Adrenal gland (tissue), 12 donors: ENCODE measurements around the gene CACNA1D. TPM values are rescaled to one million over a fixed set of nuclear protein-coding genes. Genes with fewer than 3 reads are reported as not detected.

Experiments
- DNase-seq, 7 donors: peaks; one replicate each; pipeline ENCODE4 v3.0.0-alpha.2; 2019 to 2020
- H3K27ac ChIP-seq, 5 donors: fragments of 200-600 bp; sonication (generic) in 4 of 5; 1 replicate in 3 of 5; 2 replicates in 2 of 5; pipeline versions ENCODE4 v1.5.1 to v1.8.0; 2016 to 2020; ENCODE audit warnings: mild to moderate bottlenecking in 1 of 5
- H3K27me3 ChIP-seq: fragments of 200-600 bp; 2 replicates; pipeline ENCODE4 v1.8.0; 2021
- H3K36me3 ChIP-seq, 2 donors: fragments of 200-600 bp; replicated peaks in 1 of 2; 1 replicate in 1 of 2; 2 replicates in 1 of 2; pipeline versions ENCODE4 v1.5.1 to v1.8.0; 2018 to 2022
- H3K4me1 ChIP-seq, 2 donors: fragments of 200-600 bp; replicated peaks in 1 of 2; 1 replicate in 1 of 2; 2 replicates in 1 of 2; pipeline versions ENCODE4 v1.5.1 to v1.8.0; 2018 to 2021
- H3K4me3 ChIP-seq, 4 donors: fragments of 200-600 bp; sonication (generic) in 3 of 4; one replicate each; pipeline ENCODE4 v1.5.1; 2016 to 2018
- H3K9me3 ChIP-seq, 3 donors: fragments of 200-600 bp; sonication (generic) in 1 of 3; replicated peaks in 1 of 3; 1 replicate in 2 of 3; 2 replicates in 1 of 3; pipeline versions ENCODE4 v1.5.1 to v1.8.0; 2016 to 2021
- POLR2A ChIP-seq, 2 donors: fragments of 450-650 bp; IDR thresholded peaks; one replicate each; pipeline ENCODE4 v1.6.1; 2017; ENCODE audit warnings: antibody characterized with exemption in 2 of 2, mild to moderate bottlenecking in 2 of 2, moderate library complexity in 1 of 2
- WGBS, 4 donors: extraction: QIAGEN DNeasy Blood & Tissue Kit in 2 of 4; methylation state at CpG; one replicate each; pipeline versions ENCODE4 v1.1.5 to v1.1.7; 2013 to 2017; 5-methylcytosine and 5-hydroxymethylcytosine counted together
- intact Hi-C, 2 donors: fragments of 100-400 bp; cut with DNase I; formaldehyde crosslinking; loops; one replicate each; pipeline versions ENCODE4 v1.14.1 to v1.15.0; 2022 to 2023
- polyA plus RNA-seq, 3 donors: library from polyadenylated mRNA; stranded (reverse); fragments of 200-250 nt in 2 of 3; fragments of 350-450 nt in 1 of 3; fragmentation: Illumina TruSeq in 1 of 3; extraction: RNeasy Lipid Tissue Mini Kit (QIAGEN cat#74804) in 1 of 3; gene quantifications; one replicate each; pipeline ENCODE4 v1.2.3, GENCODE V29; 2013 to 2014
- total RNA-seq, 9 donors: library from RNA; depleted of rRNA in 4 of 9; stranded (reverse); fragments of >200 nt in 4 of 9; fragments of 120-200 nt in 1 of 9; fragmentation: NEBNext Ultra II Directional in 1 of 9; extraction: Animal tissue kit (Norgen Biotek cat#: 25700) in 1 of 9; gene quantifications; one replicate each; pipeline versions ENCODE4 v1.1.0 to v1.2.4, GENCODE V29; 2013 to 2023
- TF ChIP-seq, protein P1 (sequence below), 6 experiments: fragments of 450-650 bp in 4 of 6; fragments of 200-600 bp in 2 of 6; sonication (generic) in 1 of 6; IDR thresholded peaks; 1 replicate in 5 of 6; 2 replicates in 1 of 6; pipeline versions ENCODE4 v1.5.1 to v1.8.0; 2016 to 2021; ENCODE audit warnings: antibody characterized with exemption in 6 of 6, mild to moderate bottlenecking in 2 of 6, moderate library complexity in 1 of 6
- donor health status: healthy with polysubstance abuse.
- donor health status: Bipolar disorder and iron deficiency.
- donor health status: DM: yes; HTN: yes; CAD: no.
- donor health status: DM: no; HTN: no; CAD: no.
- donor health status: DM: no; HTN: no; CAD: no.
- donor health status: DM: yes; HTN: yes; CAD: no.

The CACNA1D gene
- total and polyA plus RNA-seq, 12 donors: 25.8 to 111 (median 63.0) TPM

- DNase-seq: no peak
- Histone ChIP-seq H3K4me1 (peaks cover 5 to 16% of the 10 kb centered on the region in 2 donors), H3K4me3 (no peak overlapping the region), H3K27me3 (no peaks in the 10 kb centered on the region), H3K27ac (no peak overlapping the region), H3K36me3 (no peaks in the 10 kb centered on the region), H3K9me3 (peaks cover 0 to 6% (median 0%) of the 10 kb centered on the region in 3 donors)
- 59 to 90% (median 84%) methylated on average over 4 of the region's 4 CpGs for WGBS, 4 donors
- TF ChIP-seq, protein P1, sequence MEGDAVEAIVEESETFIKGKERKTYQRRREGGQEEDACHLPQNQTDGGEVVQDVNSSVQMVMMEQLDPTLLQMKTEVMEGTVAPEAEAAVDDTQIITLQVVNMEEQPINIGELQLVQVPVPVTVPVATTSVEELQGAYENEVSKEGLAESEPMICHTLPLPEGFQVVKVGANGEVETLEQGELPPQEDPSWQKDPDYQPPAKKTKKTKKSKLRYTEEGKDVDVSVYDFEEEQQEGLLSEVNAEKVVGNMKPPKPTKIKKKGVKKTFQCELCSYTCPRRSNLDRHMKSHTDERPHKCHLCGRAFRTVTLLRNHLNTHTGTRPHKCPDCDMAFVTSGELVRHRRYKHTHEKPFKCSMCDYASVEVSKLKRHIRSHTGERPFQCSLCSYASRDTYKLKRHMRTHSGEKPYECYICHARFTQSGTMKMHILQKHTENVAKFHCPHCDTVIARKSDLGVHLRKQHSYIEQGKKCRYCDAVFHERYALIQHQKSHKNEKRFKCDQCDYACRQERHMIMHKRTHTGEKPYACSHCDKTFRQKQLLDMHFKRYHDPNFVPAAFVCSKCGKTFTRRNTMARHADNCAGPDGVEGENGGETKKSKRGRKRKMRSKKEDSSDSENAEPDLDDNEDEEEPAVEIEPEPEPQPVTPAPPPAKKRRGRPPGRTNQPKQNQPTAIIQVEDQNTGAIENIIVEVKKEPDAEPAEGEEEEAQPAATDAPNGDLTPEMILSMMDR (IDR thresholded peaks at IDR 0.05): no peak
- no peak for TF ChIP-seq POLR2A (IDR thresholded peaks at IDR 0.05)
- intact Hi-C loops: no loop called here
Measured at GRCh38 chr3:53649816-53650215, 155.4 kb downstream of the CACNA1D start.

DNA sequence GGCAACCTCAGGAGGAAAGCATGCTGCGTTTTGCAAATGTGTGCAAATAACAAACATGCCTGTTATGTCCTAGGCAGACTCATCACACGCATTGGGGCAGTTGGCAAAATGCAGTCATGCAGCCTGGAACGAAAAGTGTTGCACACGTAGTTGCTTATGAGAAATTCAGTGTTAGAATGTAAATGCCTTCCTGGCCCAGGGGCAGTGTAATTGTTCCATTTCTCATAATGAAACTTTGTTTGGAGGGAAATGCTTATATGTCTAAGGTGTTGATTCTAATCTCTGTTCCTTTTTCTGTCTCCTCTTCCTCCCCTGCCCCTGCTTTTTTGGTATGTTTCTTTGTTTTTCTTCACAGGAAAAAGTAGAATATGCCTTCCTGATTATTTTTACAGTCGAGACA, 156.0 kb downstream of the CACNA1D start:
- TF ChIP-seq, protein P1 (IDR thresholded peaks at IDR 0.05): no peak
- no peak for TF ChIP-seq POLR2A (IDR thresholded peaks at IDR 0.05)
- Histone ChIP-seq H3K27ac (no peak overlapping the region), H3K4me1 (peaks cover 5 to 10% of the 10 kb centered on the region in 2 donors), H3K36me3 (no peaks in the 10 kb centered on the region), H3K4me3 (no peak overlapping the region), H3K27me3 (no peaks in the 10 kb centered on the region), H3K9me3 (peaks cover 0 to 6% (median 0%) of the 10 kb centered on the region in 3 donors)
- intact Hi-C loops: no loop called here
- 71 to 81% (median 75%) methylated on average over 5 of the region's 5 CpGs for WGBS, 4 donors
- no peak for DNase-seq

DNA sequence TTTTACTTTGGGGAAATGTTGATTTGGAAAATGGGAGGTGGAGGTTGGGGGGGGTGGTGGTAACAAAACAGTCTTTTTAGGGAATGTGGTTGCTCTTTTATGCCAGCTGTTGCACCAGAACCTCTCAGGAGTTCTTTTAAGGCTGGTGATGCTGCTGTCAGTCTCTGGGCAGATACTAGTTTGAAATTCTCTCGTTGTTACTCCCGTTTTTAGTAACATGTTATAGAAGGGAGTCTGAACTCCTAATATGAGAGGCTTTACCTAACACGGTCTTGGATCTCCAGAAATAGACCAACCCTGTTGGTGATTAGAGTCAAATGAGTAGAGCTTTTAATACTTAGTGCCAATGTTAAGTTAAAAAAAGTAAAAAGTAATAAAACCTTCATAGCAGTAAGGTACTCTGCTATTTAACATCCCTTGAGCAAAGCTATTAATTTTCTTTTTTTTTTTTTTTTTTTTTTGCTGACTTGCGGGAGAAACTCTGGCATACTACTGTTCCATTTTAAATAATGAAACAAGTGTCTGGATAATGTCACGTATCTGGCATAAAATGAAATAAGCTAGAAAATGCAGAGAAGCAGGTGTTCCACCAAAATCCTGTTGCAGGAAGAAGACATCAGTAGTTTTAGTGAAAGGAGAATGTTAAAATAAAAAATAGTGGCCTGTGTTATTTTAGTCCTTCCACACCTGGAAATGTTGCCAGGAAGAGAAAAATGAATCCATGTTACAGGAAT, 156.7 kb downstream of the CACNA1D start:
- H3K4me3 ChIP-seq: no peak overlapping the region
- peaks cover 0 to 6% (median 0%) of the 10 kb centered on the region in 3 donors for H3K9me3 ChIP-seq
- 78 to 90% (median 87%) methylated on average over 5 of the region's 5 CpGs for WGBS, 4 donors
- intact Hi-C loops: no loop called here
- no peaks in the 10 kb centered on the region for H3K27me3 ChIP-seq
- H3K4me1 ChIP-seq: peaks cover 0 to 3% of the 10 kb centered on the region in 2 donors
- no peak overlapping the region for H3K27ac ChIP-seq
- no peak for TF ChIP-seq POLR2A (IDR thresholded peaks at IDR 0.05)
- TF ChIP-seq, protein P1 (IDR thresholded peaks at IDR 0.05): no peak
- DNase-seq: no peak
- H3K36me3 ChIP-seq: no peaks in the 10 kb centered on the region

- TF ChIP-seq, protein P1 (IDR thresholded peaks at IDR 0.05): no peak
- Histone ChIP-seq H3K36me3 (no peaks in the 10 kb centered on the region), H3K4me3 (no peak overlapping the region), H3K9me3 (peaks cover 0 to 6% (median 0%) of the 10 kb centered on the region in 3 donors), H3K27ac (no peak overlapping the region), H3K4me1 (peaks cover 0 to 2% of the 10 kb centered on the region in 2 donors), H3K27me3 (no peaks in the 10 kb centered on the region)
- no peak for DNase-seq
- 97 to 98% (median 97%) methylated on average over 8 of the region's 8 CpGs for WGBS, 4 donors
- intact Hi-C loops: no loop called here
Measured at GRCh38 chr3:53651927-53652326, 157.5 kb downstream of the CACNA1D start.
